NCI-H524 (cell line): ENCODE data around the gene CGRRF1.

ENCODE experiments used
- DNase-seq, 2 experiments: peaks; one replicate each; lab custom pipeline; 2025; lab: John Stamatoyannopoulos, UW

The CGRRF1 gene

GRCh38 chr14:54509546-54510501 is at the start of gene CGRRF1:
TSS of gene CGRRF1 (plus strand) at chr14:54509906. CDS start at chr14:54509960, 54 bp downstream.
- peak; percentile 99 for DNase-seq

DNA sequence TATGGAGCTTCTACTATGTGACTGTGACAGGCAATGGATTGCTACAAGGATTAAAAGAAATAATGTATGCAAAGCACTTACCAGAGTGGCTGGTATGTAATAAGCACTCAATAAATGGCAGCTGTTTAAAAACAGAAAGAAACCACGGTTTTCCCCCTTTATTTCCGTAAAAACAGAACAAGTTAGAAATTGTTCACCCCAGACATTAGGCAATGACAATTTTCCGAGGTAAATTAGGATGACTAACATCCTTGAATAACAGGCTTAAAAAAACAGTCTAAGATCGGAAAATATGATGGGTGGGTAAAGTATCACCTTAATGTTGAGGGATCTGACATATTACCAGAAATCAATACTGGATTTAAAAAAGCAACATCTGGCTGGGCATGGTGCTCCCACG is 47.7 kb upstream of the CGRRF1 start:
- peak in 1 of 2 experiments; percentile 40 for DNase-seq

- DNase-seq = peak; percentile 95 to 98
These were observed 44.1 kb upstream of the CGRRF1 start for GRCh38 chr14:54465654-54466053.

DNA sequence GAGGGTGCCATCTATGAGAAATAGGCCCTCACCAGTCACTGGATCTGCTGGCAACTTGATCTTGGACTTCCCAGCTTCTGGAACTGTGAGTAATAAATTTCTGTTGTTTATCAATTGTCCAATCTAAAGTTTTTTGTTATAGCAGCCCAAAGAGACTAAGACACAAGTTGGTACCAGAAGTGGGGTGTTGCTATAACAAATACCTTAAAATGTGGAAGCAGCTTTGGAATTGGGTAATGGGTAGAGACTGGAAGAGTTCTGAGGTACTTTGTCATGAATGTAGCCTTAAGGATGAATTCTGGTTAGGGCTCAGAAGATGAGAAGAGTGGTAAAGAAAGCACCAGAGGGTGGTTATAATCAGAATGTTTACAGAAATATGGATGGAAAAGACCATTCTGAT is 42.4 kb upstream of the CGRRF1 start:
- no peak for DNase-seq

DNA sequence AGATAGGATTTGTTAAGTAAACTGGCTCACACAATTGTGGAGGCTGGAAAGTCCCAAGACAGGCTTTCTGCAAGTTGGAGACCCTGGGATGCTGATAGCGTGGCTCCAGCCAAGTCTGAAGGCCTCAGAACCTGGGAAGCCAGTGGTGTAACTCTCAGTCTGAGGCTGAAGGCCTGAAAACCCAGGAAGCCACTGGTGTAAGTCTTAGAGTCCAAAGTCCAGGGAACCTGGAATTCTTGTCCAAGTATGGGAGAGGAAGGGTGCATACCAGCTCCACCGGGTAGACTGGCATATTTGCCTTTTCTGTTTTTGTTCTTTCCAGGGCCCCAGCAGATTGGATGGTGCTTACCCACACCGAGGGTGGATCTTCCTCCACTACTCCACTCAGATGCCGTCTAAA is 39.0 kb upstream of the CGRRF1 start:
- no peak for DNase-seq

- DNase-seq = peak in 1 of 2 experiments; percentile 49
These were observed 38.1 kb upstream of the CGRRF1 start for GRCh38 chr14:54471641-54472040.

DNA sequence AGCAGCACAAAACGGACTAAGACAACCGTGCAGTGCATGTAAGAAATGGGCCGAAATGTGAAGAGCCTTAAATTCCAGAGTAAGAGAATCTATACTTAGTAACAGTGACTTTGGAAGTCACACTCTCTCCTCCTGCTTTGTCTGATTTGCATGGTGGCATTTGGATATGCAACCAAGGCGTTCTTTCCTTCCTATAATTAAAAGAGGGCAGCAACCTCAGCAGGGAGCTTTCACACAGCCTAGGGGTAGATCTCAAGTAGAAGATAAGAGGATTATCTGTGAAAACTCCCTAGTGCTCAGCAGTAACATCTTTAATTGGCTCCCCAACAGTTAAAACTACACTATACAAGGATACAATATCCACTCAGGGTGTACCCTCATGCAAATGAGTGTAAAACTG is 37.4 kb upstream of the CGRRF1 start:
- DNase-seq = peak; percentile 91 to 99

DNA sequence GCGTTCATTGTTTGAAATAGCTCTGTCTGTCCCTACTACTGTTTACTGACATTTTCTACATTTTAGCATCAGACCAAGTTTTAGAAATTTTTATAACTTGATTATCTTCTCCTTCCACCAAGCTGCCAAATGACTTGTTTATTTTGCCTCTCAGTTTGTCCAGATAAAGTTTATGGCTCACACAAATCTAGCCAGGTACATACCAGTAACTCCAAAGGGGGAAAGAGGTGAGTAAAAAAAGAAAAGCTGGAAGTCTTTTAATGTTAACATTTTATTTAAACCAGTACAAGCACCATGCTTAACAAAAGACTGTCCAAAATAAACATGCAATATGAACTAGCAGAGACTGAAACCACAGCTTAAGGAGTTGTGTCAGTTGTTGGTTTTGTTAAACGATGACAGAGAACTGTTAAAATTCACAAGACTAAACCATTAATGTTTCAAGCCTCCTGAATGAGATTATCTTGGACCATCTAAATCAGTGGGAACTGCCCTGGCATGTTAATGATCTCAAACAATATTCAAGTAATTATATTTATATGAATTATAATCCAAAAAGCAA is 35.4 kb upstream of the CGRRF1 start:
- DNase-seq = no peak

- no peak for DNase-seq
These were observed 34.4 kb upstream of the CGRRF1 start for GRCh38 chr14:54475187-54475899.

DNA sequence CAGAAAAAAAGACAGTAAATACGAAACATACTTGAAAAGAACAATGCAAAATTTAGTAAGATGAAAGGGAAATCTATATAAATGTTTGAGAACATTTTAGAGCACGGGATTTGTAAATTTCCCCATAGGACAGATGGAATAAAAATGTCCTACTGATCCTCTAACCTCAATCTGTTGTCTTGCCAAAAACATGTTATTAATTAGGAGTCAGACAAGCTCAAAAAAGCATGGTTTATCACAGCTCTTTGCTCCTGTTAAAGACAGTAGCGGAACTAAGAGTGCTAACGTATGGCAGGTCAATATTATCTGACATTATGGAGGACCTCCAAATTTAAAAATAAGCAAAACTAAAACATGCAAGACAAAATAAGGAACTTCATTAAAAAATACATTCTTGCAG is 33.8 kb upstream of the CGRRF1 start:
- DNase-seq = no peak

GRCh38 chr14:54478636-54479215 is 31.0 kb upstream of the CGRRF1 start:
- no peak for DNase-seq

DNA sequence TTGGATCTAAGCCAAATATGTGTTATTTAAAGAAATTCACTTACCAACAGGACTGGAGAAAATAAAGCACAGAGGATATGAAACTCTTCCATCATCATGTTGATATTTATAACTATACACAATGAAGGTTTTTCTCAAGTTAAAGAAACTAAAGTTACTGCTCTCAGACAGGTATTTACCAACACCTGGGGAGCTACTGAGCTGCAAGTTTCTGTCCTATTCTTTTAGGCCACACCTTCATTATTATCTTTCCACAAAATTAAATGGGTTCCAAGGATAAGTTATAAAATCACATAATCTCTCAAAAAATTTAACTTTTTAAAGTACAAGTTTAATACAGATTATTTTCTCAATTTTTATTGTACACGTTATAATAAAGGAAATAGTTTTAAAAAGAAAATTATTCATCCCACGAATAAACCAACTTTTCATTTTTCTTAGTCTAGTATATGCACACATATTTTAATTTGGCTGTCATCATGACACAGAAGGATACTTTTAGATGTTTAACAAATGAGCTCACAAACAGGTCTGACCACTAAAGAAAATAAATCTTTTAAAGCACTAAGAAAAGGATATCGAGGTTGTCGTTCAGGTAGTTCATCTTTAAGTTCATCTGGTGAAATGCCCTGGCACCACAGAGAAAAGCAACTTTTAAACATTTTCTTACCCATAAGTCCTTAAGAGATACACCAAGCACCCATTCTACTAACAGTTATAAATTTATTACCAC is 28.7 kb upstream of the CGRRF1 start:
- no peak for DNase-seq

GRCh38 chr14:54481695-54482094 is 28.0 kb upstream of the CGRRF1 start:
- no peak for DNase-seq

DNA sequence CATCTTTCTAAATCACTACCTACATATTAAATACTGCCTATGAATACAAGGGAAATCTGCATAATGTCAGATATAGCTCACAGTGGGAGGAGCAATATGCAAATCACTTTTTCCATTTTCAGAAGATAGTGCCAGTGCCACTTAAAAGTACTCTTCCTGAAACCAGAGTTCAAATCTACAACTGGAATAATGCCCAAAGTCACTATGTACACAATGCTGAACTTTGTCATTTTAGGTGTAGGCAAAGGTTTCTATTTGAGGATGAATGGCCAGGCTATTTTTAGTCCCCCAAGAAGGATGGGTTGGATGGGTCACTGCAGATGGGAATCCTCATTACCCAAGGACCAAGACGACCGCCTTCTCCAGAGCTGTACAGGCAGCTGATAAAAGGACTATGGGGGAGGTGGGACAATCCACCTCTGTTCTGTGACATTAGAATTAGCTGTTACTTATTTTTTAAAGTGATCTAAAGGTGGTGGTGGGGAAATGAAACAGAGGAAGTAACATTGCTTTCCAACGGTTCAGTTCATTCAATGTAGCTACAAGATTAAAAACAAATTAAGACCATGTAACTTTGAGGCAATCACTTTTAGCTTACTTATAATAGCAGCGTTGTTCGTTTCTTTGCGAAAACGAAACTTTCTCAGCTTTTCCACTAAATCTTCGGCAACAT is 26.5 kb upstream of the CGRRF1 start:
- DNase-seq = no peak

- DNase-seq = no peak
These were observed 25.9 kb upstream of the CGRRF1 start for GRCh38 chr14:54483846-54484245.

- DNase-seq = peak; percentile 32 to 54
These were observed 23.0 kb upstream of the CGRRF1 start for GRCh38 chr14:54486685-54487084.

DNA sequence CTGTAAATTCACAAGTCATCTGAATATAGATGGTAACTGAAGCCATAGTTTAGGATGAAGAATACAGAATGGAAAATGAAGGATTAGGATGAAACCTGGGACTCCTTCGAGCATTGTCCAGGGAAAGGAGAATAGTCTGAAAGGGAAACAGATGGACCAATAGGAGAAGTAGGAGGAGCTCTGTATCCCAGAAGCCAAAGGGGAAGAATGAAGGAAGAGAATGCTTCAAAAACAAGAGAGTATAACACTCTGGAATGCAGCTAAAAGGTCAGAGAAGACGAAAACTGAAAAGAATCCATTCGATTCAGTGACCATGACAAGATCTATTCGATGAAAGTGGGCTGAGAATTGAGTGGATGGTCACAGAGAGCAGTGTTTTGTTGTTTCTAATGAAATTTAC is 21.9 kb upstream of the CGRRF1 start:
- DNase-seq = peak in 1 of 2 experiments; percentile 48

DNA sequence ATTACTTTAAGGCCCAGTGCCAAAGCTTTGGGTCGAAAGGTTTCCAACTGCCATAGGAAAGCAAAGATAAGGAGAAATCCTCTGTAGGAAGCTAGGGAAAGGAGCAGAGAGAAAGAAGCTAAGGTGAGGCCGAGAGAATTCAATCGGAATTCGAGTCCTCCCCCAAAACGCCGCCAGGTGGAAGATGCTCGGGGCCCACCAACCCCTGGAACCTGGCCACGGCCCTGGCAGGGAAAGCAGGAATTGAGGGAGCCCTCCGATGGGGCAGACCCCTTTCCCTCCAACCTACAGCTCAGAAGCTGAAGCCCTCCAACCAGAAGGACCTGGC is 21.4 kb upstream of the CGRRF1 start:
- DNase-seq = no peak

DNA sequence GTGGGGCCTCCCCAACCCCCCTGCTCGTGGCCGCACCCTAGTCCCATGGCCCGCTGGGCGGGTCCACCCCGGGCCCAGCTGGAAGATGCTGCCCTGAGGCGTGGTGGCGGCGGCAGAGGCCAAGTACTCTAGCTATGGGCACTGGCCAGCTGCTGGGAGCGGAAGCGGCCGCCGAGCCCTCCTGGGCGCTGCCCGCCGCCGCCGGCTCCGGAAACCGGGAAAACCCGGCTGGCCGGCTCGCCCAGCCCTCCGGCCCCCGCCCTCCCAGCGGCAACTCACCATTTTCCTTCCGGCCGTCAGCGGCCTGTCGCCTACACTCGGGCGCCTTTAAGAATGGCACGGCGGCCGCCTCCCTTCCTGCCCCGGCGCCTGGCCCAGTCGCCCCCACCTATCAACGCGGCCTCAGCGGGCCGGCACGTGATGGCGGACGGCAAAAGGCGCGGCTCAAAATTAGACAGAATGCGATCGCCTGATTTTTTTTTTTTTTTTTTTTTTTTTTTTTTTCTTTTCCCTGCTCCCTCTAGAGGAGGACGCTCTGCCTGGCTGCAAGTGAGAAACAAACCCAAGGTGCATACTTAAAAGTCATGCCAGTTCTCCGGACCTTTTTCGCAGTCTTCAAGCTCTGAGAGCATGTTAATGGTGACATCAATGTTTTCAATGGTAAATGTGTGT is 20.9 kb upstream of the CGRRF1 start, which contains the start of gene GMFB:
GMFB (minus strand) TSS at position 335 of the 672 bp plus-strand sequence; CDS start at position 282, 53 bp downstream.
- peak; percentile 84 to 91 for DNase-seq

DNA sequence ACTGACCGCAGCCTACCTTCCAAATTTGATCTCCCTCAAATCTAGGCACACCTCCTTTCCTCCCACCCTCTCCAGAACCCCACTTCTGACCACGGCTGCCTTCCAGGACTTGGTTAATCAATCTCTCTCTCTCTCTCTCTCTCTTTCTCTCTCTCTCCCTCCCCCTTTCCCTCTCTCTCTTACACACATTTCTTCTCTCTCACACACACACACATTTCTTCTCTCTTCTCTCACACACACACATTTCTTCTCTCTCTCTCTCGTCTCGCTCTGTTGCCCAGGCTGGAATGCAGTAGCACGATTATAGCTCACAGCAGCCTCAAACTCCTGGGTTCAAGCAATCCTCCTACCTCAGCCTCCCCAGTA is 20.4 kb upstream of the CGRRF1 start:
- no peak for DNase-seq
